GM19238 (cell line): Measurements from ENCODE around the gene AKR1D1.
"Not testable (repeated sequence)": the region's sequence is repeated elsewhere in the genome, so short reads cannot be mapped to it uniquely, and the experiment has no call there.

ENCODE experiments used
- DNase-seq: peaks from one replicate; pipeline ENCODE4 v3.0.0; 2011; ENCODE audit warnings: low spot score; ENCODE audit not compliant: insufficient read length

The AKR1D1 gene

DNA sequence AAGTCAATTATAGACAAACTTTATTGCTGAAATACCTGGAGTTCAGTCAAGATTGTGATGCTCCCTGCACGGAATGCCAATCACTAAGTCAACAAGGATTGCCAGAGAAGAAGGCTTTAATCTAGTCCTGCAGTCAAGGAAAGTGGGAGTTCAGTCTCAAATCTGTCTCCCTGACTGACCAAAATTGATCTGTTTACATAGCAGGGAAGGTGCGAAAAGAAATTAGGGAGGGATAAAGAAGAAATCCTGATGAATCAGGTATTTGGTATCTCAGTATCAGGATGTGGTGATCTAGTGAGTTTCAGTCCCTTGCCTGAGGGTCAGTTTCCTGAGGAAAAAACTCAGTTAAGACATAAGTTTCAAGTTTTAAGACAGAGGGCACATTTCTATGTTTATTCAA lies 2.1 kb upstream of the AKR1D1 start:
- DNase-seq, result no peak

DNA sequence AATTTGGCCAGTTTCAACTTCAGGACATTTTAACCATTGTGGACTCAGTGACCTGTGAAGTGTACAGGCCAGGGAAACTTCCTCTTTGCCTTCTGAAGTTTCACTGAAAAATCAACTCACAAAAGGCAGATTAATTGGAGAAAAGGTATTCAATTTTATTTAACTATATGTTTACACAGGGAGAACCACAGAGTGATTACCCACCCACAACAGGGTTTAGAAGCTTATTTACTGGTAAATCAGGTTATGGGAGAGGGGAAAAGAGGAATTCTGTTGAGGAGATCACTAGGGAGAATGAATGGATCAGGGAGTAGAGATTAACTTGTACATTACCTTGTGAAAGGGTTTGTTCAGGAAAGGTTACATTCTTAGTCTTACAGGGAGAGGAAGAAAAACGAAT lies 1.7 kb upstream of the AKR1D1 start:
- DNase-seq, result no peak

DNA sequence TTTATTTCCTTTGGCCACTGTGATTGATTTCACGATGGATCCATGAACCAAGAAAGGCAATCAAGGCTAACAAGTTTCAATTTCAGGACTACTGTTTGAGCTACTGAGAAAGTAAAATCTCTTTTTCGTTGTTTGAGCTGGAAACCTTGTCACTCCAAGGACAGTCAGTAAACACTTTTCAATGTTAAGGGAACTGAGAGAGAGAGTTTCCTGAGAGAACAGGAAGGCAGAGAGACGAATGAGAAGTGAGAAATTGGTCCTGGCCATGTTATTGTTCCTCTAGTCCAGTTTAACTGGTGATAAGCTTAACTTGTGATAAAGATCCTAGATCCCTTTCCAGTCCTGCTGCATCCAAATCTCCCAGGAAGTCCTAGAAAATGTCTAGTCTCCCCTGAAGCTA lies 909 bp upstream of the AKR1D1 start:
- no peak for DNase-seq

DNA sequence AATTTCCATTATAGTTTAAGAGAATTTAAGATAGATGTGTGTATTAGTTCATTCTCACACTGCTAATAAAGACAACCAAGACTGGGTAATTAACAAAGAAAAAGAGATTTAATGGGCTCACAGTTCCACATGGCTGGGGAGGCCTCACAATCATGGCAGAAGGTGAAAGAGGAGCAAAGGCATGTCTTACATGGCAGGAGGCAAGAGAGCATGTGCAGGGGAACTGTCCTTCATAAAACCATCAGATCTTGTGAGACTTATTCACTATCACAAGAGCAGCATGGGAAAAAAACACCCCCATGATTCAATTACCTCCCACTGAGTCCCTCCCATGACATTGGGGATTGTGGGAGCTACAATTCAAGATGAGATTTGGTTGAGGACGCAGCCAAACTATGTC lies 473 bp upstream of the AKR1D1 start:
- not testable (repeated sequence) for DNase-seq

DNA sequence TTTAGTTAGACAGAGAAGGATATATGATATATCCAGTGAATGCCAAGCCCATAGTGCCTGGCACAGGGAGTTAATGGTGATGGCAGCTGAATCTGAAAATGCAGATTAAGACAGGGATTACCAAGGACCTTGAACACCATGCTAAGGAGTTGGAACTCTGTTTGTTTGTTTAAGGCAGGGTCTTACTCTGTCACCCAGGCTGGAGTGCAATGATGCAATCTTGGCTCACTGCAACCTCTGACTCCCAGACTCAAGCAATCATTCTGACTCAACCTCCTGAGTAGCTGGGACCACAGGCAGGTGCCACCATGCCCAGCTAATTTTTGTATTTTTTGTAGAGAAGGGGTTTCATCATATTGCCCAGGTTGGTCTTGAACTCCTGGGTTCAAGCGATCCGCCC lies 1.6 kb downstream of the AKR1D1 start:
- DNase-seq, result no peak

DNA sequence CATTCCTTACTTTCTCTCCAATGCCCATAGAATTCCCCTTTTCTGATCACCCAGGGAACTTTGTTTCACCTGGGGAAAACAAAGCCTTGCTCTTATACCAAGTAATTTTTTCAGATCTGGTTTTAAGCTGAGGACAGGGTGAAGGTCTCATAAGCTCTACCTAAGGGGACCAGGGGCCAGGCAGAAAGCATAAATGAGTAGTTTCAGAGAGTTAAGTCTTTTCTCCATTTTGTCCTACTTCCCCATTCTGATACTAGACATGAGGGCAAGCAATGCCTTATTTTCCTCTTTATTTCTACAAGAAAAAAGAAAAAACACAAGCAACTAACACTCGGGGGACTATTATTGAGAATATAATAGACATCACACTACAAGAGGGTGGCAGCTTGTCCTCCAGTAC lies 2.9 kb downstream of the AKR1D1 start:
- DNase-seq, result no peak

DNA sequence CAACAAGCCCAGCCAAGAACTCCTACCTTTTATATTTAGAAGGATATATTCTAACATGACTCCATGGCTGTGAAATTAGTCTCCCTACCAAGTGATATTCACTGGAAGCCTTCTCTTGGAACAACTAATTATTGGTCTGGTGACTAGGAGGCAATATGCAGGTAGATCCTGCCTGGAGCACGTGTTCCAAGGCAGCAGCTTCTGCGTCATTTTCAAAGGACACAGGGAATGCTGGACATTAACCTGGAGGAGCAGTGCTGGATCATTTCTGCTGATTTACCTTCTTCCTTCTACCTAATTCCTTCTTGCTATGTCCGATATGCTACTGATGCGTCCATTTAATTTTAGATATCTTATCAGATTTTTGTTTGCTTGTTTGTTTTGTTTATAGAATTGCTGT lies 5.6 kb downstream of the AKR1D1 start:
- no peak for DNase-seq

DNA sequence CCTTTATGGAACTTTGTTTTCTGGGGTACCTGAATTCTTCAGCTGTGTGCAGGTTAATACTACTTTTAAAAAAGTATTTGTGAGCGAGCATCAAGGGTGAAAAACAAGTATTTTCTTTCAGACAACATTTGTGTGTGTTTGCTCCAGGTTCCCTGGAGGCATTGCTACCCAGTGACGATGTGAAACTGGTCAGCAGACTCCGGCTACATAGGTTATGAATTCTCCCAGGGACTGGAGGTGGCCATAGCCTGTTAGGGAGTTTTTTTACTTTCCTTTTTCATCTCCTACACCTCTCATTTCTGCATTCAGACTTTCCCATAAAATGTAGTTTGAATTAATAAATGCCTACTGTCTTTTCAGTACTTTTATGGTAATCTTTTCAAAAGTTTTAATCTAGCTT lies 7.6 kb downstream of the AKR1D1 start:
- no peak for DNase-seq

DNA sequence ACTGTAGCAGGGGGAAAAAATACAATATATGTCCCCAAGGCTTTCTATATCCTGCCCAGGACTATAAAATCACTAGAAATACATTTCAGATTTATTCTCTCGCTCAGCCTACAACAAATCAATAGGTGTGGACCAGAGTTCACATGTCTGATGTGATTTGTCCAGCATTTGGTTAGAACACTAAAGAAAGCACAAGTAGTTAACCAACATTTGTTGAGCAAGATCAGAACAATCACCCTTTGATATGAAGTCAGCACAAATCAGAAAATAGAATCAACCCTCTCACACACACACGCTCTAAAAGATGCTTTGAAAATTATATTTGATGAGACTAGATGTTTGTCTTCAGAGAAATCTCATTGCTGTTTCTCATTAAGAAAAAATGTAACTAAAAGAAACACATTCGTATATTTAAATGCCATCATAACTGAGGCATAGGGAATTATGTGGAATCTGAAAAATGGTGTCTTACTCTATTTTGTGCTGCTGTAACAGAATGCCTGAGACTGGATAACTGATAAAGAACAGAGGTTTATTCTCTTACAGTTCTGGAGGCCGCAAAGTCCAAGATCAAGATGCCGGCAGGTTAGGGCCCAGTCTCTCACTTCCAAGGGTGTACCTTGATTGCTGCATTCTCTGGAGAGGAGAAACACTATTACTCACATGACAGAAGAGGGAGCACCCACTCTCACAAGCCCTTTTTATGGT lies 10.5 kb downstream of the AKR1D1 start:
- no peak for DNase-seq

DNA sequence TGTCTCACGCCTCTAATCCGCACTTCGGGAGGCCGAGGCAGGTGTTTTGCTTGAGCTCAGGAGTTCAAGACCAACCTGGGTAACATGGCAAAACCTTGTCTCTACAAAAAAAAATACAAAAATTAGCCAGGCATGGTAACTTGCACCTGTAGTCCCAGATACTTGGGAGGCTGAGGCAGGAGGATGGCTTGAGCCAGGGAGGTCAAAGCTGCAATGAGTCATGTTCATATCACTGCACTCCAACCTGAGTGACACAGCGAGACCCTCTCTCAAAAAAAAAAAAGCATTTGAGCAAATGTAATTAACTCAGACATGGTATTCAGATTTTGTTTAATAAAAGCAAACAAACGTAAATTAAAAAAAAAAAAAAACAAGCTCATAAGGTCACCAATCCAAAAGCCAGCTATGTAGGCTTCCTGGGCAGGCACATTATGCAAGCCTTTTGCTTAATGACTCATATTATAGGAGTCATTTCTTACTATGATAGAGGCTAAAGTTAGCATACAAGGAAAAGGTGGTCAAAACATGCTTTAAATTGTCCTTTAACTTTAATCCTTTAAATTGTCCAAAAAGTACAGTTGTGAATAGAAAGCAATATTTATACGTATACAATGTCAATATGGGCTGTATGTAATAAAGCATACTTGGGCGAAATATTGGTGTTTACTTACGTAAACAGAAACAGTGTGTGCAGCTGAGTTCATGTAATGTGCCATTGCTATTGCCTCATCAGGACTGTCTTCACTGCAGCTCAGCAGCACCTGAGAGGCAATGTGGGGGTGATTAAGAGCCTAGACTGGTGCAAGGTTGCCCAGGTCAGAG lies 13.0 kb downstream of the AKR1D1 start:
- DNase-seq, result no peak

DNA sequence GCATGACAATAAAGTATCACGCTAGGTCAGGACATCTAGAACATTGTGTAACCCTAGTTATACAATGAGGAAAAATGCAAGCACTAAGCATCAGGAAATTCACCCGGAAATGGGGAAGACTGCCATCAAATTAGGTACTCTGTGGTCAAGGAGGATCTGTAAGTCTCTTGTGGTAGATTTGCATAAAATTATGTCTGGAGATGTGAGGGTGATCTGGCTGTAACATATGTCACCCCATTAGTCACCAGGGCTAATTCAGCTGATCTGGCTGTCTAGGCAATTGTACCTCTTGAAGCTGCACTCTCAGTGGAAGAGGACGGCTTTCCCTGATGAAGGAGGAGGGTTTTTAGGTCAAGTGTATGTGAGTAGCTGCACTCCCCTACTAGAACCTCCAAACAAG lies 14.8 kb downstream of the AKR1D1 start:
- no peak for DNase-seq

DNA sequence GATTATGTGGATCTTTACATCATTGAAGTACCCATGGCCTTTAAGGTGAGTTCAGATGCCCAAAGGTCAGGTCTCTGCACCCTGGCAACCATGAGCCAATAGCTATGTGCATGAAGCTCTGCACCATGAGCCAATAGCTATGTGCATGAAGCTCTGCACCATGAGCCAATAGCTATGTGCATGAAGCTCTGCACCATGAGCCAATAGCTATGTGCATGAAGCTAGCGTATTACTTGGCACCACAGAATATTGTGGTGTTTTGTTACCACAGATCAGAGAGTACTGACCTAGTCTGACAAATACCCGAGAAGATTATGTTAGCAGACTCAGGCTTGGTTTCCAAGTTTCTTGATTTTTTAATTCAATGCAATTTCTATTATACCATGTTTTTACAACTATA lies 15.6 kb downstream of the AKR1D1 start:
- DNase-seq, result not testable (repeated sequence)

DNA sequence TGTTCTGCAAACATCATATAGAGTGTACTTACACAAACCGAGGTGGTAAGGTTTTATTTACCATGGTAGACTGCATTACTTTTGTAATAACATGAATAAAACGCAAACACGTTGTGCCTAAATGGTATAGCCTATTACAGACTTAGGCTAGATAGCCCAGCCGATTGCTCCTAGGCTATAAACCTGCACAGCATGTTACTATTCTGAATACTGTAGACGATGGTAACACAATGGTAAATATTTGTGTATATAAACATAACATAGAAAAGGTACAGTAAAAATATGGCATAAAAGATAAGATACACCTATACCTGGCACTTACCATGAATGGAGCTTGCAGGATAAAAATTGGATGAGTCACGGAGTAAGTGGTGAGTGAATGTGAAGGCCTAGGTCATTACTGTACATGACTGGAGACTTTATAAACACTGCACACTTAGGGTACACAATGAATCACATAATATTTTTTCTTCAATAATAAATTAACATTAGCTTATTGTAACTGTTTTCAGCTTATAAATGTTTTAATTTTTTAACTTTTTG lies 16.3 kb downstream of the AKR1D1 start:
- no peak for DNase-seq

DNA sequence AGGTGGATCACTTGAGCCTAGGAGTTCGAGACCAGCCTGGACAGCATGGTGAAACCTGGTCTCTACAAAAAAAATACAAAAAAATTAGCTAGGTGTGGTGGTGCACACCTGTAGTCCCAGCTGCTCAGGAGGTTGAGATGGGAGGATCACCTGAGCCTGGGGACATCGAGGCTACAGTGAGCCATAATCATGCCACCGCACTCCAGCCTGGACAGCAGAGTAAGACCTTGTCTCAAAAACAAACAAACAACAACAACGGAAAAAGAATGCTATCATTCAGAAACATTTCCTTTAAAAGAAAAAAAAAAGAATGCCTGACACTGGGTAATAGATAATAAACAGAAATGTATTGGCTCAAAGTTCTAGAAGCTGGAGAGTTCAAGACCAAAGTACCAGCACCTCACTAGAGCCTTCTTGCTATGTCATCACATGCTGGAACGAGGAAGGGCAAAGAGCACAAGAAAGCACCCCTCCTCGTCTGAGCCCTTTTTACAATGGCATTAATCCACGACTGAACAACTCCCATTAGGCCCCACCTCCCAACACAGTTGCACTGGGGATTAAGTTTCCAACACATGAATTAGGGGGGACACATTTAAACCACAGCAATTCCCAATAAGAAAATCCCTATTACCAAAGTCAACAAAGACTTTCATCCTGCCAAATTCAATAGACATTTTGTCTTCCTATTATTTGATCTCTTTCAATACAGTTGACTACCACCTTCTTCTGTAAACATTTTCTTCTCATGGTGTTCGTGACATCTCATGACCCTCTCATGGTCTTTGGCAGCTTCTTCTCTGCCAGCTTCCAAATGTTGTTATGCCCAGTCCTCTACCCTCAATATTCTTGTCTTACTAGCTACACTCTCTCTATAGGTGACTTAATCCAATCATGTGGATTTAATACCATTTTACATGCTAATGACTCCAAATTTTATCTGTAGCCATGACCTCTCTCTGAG lies 20.0 kb downstream of the AKR1D1 start:
- no peak for DNase-seq

DNA sequence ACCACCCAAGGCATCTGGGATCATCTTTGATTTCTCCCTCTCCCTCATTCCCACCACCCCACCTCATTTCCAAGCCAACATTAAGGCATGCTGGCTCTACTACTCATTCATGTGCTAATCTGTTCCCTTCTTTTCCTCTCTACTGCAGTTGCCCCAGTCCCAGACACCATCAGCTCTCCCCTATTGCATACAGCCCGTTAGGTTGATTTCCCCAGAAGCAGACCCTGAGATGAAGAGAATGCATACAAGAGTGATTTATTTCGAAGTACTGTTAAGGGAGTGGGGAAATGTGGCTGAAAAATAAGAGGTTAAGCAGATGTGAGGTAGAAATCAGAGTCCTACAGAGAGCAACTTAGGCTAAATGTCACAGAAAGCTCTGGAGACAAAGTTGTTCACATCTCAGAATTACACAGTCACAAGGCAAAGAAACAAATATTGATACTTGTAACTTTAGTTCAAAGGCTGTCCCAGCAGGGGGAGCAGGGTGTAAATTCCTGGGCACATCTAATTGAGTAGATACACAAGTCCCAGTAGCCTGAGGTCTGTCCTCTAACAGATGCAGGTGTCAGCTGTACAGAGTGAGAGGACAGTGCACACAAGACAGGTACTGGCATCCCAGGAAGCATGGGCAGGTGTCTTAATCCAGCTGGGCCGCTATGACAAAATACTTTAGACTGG lies 20.9 kb downstream of the AKR1D1 start:
- DNase-seq, result peak; percentile 7

DNA sequence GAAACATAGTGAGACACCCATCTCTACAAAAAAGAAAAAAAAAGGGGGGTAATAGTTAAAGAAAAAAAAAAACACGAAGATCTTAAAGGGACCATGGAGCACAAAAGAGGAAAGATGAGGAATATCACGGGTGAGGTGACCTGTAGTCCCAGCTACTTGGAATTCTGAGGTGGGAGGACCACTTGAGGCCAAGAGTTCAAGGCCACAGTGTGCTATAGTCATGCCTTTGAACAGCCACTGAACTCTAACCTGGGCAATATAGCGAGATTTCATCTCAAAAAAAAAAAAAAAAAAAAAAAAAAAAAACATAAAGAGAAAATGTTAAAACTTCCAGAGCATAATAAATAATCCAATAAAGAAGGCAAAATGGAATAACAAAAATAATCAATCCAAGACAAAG lies 23.6 kb downstream of the AKR1D1 start:
- no peak for DNase-seq

DNA sequence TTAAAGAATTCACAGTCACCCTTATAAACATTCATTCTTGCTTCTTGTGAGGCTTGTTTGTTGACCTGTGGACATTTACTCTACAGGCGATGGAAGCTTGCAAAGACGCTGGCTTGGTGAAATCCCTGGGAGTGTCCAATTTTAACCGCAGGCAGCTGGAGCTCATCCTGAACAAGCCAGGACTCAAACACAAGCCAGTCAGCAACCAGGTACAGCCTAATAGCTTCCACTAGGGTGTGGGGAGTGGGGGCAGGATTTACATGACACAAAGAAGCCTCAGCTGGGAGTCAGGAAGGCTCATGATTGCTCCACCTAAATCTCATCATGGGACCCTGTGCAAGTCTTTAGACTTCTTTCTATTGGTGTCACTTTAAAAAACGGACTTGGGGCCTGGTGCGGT lies 29.0 kb downstream of the AKR1D1 start:
- DNase-seq, result no peak

DNA sequence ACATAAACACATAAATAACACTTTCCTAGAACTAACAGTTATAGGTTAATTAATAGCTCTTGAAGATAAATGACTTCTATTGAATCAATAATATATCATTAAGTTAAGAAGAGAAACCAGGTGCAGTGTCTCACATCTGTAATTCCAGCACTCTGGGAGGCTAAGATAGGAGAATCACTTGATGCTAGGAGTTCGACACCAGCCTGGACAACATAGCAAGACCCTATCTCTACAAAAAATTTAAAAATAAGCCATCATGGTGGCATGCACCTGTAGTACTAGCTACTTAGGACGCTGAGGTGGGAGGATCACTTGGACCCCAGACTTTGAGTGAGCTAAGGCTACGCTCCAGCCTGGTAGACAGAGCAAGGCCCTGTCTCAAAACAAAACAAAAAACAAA lies 38.8 kb downstream of the AKR1D1 start:
- DNase-seq, result no peak

DNA sequence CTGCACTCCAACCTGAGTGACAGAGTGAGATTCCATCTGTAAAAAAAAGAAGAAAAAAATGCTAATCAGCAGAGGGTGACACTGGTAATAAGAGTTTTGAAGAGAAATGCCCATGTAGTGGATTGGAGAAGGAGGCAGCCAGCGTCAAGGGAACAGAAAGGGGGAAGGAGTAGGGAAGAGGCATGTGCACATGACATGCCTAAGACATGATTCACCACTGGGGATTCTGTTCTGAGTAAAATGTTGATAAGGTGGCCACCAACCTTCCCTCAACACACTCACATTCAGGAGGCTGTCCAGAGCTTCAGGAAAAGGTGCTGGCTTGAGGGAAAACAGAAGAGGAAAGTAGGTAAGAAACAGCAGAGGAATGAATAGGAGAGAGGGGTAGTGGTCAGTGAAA lies 39.9 kb downstream of the AKR1D1 start:
- no peak for DNase-seq

DNA sequence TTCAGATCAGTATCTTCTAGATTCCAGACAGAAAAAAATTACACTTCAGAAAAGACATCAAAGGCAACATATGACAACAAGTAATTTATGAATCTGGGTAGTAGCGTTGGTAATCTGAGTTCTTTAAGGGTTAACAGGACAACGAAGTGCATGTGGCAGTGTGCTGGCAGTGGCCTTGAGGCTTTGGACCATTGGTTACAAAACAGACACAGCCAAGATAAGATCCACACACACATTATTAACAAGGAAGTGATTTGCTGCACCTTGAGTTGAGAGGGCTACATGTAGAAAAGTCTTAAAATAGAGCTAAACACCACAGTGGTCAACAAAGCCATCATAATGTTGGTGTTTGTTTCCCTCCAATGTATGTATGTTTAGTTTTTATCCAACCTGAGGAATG lies 40.6 kb downstream of the AKR1D1 start:
- no peak for DNase-seq
